GM10248 (cell line): ENCODE data around the gene EFCAB6.

ENCODE experiments used
- CTCF ChIA-PET: fragments of 300-600 bp; sonication (Branson Sonifier 250); formaldehyde crosslinking; extraction: SDS; loops from one replicate; lab custom pipeline; 2021; ENCODE audit warnings: antibody characterized with exemption; lab: Yijun Ruan, JAX
- POLR2A ChIA-PET: fragments of 350-650 bp; sonication (Branson Sonifier 250); formaldehyde crosslinking; extraction: SDS; loops from one replicate; lab custom pipeline; 2020; ENCODE audit warnings: antibody characterized with exemption; lab: Yijun Ruan, JAX
- DNase-seq: peaks from one replicate; pipeline ENCODE4 v3.0.0; 2012; ENCODE audit errors: extremely low spot score
- CTCF ChIP-seq: IDR thresholded peaks from 2 replicates; pipeline ENCODE4 v1.5.1; 2012; ENCODE audit warnings: mild to moderate bottlenecking, low read depth; ENCODE audit errors: extremely low read depth, missing control alignments, control extremely low read depth

The EFCAB6 gene

GRCh38 chr22:43622886-43623285 lies 189.2 kb downstream of the EFCAB6 start:
- CTCF ChIA-PET = no interaction called here
- POLR2A ChIA-PET = no interaction called here
- no peak for TF ChIP-seq CTCF
- DNase-seq = no peak

- TF ChIP-seq CTCF = no peak
- POLR2A ChIA-PET = no interaction called here
- no peak for DNase-seq
- CTCF ChIA-PET = no interaction called here
Observed at GRCh38 chr22:43620197-43620596, 191.9 kb downstream of the EFCAB6 start.

GRCh38 chr22:43618517-43618916 lies 193.6 kb downstream of the EFCAB6 start:
- CTCF ChIA-PET = interaction anchor here (1.4 kb wide), 1 partner anchor 16 kb away, joined by 3 read pairs; no protein-coding TSS in a partner anchor
- POLR2A ChIA-PET = no interaction called here
- DNase-seq = no peak
- no peak for TF ChIP-seq CTCF

- no peak for DNase-seq
- POLR2A ChIA-PET = no interaction called here
- TF ChIP-seq CTCF = no peak
- CTCF ChIA-PET = no interaction called here
Observed at GRCh38 chr22:43616645-43617044, 195.5 kb downstream of the EFCAB6 start.

GRCh38 chr22:43600265-43600664 lies 211.8 kb downstream of the EFCAB6 start:
- POLR2A ChIA-PET = no interaction called here
- no peak for TF ChIP-seq CTCF
- no peak for DNase-seq
- CTCF ChIA-PET = no interaction called here

- CTCF ChIA-PET = no interaction called here
- no peak for TF ChIP-seq CTCF
- POLR2A ChIA-PET = no interaction called here
- no peak for DNase-seq
Observed at GRCh38 chr22:43592476-43592875, 219.6 kb downstream of the EFCAB6 start.

GRCh38 chr22:43591380-43591779 lies 220.7 kb downstream of the EFCAB6 start:
- ChIA-PET CTCF (no interaction called here), POLR2A (no interaction called here)
- no peak for DNase-seq
- no peak for TF ChIP-seq CTCF
